ENCODE data around the gene HOXC5.

The HOXC5 gene

DNA sequence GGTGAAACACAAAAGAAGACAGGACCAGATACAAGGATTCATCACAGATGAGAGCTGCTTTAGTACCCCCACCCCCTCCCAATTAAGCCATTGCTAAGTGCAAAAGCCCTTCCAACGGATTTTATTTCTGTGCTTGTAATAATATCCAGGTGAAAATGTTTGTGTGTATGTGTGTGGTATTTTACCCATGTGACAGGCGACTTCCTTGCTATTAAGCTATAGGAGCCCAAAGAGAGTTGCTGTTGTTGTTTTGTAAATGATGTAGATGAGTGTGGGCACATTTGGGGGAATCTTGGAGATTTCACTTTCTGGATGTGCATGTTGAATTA is 17.6 kb downstream of the HOXC5 start:
- no peak for DNase-seq

DNA sequence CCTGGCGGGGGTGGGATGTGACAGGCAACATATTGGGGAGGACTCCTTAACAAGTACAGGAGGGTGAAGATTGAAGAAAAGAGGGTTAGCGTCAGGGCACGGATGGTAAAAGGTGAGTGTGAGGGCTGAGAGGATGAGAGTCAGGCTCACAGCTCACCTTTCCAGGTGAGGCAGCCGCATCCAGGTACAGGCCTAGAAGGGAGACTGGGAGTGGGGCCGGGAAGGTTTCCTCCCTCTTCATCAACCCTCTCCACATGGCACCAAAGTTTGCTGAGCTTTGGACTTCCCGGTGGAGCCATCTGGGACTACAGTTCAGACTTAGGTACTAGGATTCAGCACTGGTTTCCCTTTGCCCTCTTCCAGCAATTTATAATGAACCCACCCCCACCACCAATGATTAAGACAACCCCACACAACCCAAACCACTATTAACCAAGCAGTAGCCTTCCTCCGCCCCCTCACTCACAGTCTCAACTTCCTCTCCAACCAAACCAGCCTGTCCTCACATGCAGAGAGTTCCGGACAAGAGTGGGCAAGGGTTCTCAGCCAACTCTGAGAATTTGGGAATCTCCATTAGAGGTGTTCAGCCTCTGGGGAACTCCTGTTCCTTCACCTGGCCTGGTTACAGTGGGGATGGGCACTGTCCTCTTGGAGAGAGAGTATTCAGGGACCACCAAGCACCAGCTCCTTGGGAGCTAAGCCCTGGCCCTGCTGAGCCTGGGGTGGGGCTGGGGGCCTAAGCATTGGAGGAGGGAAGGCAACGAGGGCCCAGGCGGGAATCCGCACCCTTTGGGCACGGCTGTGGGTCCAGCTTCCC is 18.4 kb downstream of the HOXC5 start:
- DNase-seq: no peak

DNA sequence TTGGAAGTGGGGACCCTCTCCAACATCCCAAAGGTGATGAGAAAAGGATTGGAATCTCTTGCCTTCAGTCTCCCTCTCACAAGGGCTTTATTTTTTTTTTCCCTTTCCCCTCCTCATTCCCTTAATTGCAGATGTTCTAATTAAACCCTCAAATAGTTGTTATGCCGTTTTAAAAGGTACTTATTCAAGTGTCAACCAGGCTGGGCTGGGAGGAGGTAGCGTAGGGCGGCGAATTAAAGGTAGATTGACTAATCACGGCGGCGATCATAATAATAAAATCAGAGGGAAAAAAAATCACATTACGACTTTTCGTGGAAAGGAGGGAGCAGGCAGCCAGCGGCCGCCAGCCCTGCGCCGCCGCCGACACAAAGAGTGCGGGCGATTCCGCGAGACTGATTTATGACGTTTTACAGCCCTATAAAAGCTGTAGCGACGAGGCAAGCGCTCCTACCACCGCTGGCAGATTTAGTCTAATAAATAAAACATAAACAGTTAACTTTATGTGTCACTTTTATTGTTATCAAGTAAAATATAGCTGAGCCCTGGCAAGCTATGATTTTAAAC is 19.1 kb downstream of the HOXC5 start:
- DNase-seq: no peak

DNA sequence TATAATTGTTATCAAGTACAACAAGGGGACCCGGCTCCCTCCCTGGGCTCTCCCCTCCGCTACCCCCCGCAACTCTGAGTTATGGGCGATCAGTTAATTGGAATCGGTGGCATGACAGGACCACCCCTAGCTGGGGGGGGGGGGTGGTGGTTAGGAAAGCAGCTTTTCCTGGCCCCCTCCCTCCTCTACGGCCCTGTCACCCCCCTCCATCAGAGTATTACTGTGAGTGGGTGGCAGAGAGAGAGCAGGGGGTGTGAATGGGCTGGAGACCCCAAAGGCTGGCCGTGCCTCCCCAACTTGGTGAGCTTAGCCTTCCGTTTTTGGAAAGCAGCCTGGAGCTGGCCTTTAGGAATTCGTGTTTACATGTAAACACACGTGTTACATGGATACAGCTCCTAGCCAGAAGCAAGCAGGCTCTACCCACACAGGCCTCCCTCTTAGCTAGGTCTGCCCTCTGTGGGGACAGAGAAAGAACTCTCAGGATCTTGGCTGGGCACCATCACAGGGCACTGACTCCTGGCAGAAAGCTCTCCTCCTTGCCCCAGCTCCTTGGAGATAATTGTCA is 19.7 kb downstream of the HOXC5 start:
- DNase-seq: no peak

DNA sequence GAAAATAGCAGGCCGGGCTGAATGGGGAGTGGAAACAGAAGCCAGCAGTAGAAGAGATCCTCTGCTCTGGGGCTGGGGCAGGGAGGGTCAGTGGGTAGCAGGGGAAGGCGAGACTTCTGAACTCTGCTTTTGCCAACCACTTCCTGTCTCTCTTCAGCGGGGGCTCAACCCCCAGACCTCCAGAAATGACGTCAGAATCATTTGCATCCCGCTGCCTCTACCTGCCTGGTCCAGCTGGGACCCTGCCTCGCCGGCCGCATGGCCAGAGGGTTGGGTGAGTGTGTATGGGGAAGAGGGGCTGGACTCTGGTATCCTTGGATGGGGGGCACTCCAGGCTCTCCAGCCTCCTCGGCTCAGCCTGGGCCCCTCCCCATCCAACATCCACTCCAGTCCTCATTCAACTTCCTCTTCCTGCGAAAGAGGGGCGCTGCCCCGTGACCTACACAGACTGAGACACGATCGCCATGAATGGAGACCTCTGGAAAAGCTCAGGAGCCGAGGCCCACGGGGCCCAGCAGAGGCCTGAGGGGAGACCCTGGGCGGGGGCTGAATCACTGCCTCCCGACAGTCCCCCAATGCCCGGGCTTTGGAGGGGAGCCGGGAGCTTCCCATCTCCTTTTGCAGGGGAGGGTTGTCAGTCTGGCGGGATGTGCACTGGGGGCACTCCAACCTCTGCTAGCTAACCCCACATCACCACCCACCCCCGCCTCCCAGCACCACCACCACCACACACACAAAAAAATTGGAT is 20.3 kb downstream of the HOXC5 start:
- no peak for DNase-seq

DNA sequence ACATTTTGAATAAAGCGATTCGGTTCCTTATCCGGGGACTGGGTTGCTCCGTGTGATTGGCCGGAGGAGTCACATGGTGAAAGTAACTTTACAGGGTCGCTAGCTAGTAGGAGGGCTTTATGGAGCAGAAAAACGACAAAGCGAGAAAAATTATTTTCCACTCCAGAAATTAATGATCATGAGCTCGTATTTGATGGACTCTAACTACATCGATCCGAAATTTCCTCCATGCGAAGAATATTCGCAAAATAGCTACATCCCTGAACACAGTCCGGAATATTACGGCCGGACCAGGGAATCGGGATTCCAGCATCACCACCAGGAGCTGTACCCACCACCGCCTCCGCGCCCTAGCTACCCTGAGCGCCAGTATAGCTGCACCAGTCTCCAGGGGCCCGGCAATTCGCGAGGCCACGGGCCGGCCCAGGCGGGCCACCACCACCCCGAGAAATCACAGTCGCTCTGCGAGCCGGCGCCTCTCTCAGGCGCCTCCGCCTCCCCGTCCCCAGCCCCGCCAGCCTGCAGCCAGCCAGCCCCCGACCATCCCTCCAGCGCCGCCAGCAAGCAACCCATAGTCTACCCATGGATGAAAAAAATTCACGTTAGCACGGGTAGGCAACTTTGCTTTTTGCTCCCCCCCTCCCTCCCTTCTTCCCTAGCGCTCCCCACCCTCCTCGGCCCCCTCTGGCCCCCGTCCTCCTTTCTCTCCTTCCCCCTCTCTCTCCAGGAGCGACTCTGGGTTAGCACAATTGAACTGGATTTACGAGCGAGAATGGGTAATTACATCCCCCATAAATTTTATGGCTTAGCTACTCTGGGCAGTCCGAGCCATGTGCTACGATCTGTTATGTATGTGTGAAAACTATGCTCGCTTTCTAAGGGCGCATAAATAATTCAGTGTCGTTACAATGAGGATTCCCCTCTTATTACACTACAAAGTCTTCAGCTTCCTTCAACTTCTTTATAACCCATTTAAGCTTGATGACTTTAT is 21.2 kb downstream of the HOXC5 start, which contains the start of gene HOXC4:
Gene HOXC4 (plus strand): TSS at position 85 of the 991 bp plus-strand sequence. CDS start 88 bp downstream, at position 173.
- DNase-seq: no peak

DNA sequence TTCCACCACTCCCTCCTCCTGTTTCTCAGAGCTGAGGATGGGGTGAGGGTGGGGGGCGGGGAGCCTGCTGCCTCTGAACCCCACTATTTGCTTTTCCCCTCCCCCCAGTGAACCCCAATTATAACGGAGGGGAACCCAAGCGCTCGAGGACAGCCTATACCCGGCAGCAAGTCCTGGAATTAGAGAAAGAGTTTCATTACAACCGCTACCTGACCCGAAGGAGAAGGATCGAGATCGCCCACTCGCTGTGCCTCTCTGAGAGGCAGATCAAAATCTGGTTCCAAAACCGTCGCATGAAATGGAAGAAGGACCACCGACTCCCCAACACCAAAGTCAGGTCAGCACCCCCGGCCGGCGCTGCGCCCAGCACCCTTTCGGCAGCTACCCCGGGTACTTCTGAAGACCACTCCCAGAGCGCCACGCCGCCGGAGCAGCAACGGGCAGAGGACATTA is 21.9 kb downstream of the HOXC5 start:
- no peak for DNase-seq

DNA sequence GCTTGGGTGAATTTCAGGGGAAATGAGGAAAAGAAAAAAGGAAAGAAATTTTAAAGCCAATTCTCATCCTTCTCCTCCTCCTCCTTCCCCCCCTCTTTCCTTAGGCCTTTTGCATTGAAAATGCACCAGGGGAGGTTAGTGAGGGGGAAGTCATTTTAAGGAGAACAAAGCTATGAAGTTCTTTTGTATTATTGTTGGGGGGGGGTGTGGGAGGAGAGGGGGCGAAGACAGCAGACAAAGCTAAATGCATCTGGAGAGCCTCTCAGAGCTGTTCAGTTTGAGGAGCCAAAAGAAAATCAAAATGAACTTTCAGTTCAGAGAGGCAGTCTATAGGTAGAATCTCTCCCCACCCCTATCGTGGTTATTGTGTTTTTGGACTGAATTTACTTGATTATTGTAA is 22.7 kb downstream of the HOXC5 start:
- no peak for DNase-seq

DNA sequence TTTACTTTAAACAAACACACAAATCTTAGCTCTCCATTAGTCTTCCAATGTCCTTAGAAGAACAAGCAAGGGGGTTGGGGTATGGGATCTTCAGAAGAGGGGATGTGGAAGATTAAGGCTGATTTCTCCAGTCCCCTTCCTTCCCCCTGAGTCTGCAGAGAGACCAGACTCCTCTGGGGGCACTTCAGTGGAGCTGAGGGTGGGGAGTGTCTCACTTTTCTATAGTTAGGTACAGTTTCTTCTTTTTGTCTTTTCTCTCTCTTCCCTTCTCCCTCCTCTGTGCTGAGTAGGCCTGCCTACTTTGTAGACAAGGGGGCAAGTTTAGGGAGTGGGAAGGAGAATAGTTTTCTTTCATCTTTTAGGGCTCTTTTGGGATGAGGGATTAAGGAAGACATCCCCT is 23.3 kb downstream of the HOXC5 start:
- no peak for DNase-seq

DNA sequence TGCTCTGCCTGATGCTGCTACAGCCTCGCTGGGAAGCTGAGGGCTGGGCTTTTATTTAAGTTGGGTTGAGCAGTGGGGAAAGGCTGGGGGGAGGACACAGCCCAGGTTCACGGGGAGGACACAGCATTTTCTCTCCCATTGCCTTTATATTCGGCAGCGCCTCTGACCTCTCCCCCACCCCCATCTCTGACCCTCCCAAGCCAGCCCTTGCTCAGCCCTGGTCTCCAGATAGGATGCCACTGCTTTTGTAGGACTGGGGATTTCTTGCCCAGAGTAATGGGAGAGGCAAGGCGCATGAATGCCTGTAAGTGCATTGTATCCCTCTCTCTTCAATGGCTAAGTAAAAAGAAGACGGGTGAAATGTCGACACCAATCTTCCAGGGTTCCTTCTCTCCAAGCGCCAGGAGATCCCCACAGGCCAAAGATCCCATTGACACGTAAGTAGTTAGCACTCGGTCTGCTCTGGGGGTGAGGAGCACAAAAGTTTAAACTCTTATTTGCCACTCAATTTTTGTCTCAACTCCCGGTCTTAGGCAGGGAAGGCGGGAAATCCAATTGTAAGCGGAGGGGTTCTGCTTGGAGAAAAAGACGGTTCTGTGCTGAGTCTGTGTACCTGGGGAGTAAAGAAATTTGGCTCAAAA is 25.4 kb downstream of the HOXC5 start:
- no peak for DNase-seq

DNA sequence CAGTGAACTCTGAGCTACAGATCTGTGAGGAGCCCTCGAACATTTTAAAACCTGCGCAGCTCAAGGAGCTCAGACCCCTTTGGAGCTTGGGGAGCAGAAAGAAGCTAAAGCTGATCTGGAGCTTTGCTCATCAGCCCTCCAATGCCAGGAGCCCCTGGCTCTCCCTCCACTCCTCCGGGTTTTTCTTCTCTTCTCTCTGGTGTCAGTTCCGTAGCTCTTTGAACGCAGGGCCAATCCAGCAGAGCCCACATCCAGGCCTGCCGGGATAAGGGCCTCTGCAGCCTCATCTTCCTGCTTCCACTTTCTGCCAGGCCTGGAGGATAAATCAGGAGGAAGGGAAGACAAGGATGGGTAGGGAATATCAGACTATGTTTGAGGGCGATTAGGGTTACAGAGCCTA is 26.8 kb downstream of the HOXC5 start:
- DNase-seq: no peak

DNA sequence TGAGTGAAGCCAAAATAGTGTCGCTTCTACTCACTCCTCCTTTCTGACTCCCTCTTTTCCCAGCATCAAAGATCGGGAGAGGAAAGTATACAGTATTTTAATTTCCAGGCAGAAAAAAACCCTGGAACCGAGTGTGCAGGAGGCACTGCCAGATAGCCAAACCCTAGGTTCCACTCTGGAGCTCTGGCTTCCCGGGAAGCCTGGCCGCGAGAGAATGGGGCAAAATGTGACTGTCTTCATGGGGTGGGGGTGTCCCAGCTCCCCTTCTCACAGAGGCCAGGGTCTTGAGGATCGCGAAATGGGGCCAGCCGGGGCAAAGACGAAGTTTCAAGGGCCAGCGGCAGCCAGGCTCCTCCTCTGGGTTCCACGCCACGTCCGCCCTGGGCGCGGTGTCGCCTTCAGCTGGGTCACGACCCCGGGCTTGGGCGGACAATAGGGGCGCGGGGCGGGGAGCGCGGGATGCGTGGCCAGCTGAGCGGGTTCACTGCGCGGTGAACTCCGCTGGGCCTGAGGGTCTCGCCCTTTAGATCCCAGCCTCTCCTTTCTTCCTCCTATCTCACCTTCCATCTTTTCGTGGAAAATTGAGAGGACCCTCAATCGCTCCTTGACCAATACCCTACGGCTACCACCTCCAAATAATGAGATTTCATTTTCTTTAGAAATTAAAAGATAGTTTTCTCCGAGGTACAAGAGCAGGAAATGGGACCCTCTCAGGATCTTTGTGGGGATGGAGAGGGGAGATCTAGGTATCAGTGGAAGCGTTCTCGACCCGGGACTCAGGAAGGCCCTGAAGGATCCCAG is 27.5 kb downstream of the HOXC5 start:
- DNase-seq: no peak

DNA sequence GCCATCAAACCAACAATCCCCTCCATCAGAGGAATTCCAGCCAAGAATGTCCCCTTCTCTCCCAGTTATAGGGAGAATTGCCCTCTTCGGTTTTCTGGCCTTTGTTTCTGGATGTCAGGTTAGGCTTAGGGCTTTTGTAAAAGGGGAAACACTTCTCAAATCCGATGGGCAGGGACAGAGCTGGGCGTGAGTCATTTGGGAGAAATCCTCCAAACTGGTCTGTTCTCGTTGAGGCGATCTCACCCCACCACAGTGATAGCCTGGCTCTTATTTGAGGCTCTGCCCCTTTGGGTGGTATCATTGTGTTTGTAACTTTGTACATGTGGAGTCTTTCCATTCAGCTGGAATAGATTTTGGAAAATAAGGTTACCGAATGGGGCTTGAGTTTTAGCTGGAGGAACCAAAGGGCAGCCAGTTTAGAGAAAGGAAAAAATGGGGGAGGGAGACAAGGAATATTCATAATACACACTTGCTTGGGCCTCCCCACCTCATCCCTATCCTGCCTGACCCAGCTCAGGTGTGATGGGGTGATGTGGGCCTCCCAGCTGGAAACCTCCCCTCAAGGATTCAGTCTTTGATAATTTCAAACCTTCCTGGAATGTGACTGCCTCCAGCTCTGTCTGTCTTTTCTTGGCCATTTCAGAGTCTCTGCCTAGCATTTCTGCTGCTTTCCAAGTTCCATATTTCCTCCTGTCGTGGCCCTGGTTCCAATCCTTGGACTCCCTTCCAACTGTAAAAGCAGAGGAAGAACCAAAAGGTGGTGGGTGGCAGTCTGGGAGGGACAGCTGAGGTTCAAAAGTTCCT is 28.3 kb downstream of the HOXC5 start:
- no peak for DNase-seq

DNA sequence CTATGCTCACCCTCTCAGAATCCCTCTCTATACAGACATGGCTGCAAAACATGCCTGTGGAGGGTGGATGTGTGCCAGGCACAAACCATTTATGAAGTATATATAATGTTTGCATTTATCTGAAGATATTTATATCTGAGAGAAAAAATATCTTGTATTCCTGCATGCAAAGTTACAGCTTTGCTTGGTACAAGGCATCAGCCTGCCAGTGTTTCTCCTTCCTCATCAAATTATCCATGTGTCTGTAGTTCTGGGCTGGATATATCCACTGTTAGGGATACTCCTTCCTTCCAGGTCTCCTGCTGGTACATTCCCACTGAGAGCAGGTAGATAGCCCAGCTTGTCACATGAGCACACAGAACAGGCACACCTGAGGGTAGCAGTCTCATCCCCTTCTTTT is 32.8 kb downstream of the HOXC5 start:
- DNase-seq: no peak

DNA sequence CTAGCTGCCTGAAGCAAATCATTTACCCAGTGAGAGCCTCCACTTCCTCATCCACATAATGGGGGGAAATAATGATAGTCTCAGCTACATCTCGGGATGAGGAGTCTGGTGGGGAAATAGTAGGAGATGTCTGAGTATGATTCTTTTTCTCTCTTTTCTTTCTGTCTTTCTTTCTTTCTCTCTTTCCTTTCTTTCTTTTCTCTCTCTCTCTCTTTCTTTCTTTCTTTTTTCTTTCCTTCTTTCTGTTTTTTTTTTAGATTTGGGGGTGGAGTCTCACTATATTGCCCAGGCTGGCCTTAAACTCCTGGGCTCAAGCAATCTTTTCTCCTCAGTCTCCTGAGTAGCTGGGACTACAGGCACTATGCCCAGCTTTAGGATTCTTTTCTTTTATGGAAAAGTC is 33.6 kb downstream of the HOXC5 start:
- no peak for DNase-seq

DNA sequence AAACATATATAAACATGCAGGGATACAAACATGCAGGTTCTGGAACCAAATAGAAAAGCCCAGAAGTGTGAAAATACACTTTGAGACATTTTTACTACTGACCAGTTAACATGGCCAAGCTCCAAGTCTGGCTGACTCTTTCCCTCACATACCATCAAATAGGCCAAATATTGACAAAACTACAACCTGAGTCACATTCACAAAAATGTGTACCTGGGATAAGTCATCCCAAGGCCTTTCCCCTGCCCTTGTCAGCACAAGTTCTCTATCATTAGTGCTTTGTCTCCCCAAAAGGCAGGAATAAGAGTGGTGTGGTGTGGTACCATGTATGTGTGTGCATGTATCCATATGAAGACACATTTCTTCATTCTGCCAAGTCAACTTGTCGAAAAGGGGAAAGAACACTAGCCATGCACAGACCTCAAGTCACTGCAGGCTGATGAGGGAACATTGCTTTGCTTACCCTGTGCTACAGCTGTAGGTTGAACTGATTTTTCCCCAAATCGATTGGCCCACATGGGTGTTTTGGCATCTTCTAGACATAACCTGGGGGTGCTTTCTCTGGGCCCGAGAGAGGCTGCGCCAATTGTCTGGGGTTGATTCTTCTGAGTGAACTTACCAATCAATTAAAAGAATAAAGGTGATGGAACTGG is 35.7 kb downstream of the HOXC5 start:
- DNase-seq: no peak

DNA sequence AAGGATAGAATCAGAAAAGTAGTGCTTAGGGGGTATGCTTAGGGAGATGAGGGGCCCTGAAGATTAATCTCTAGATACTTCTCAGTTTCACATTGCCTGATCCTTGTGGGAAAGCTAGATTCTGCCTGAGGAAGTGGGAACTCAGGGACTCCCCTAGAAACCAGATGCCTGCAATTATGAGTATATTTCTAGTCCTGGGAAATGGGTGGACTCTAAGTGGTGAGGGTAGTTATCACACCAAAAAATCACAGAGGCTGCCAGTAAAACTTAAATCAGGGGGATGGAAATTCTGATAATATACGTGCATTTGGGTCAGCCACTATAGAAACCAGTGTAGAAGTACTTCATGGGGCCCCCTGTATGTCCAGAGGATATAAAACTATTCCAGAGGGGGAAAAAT is 39.1 kb downstream of the HOXC5 start:
- DNase-seq: no peak

DNA sequence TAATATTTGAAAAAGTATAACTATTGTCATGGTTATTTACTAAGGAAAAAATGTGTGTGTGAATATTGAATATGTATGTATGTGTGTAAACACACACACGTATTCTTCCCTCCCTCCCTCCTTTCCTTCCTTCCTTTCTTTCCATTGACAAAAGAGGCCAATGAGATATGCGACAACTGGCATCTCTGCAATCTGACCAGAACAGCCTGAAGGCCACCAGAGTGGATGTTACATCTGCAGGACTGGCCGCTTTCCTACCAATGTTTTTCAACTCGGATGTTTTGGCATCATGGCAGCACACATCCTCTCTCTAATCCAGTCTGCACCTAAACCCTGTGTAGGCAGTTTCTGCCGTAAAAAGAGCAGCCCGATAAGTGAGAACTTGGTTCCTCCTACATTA is 41.5 kb downstream of the HOXC5 start:
- no peak for DNase-seq

DNA sequence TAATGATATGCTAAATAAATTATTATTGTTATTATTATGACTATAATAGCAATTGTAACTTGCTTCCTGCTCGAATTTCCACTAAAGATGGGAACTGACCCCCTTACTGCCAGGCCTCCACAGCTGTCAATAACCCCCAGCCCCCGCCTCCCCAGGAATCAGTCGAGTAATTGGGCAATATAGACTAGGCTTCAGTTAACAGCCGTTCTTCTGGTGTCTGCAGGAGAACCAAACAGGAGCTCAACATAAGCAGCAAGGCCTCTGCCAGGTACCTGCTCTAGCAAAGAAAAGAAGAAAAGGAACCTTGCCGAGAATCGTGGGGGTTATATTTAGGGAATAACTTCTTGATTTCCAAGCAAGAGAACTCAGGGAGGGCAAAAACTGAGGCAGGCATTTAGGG is 42.6 kb downstream of the HOXC5 start:
- DNase-seq: no peak

DNA sequence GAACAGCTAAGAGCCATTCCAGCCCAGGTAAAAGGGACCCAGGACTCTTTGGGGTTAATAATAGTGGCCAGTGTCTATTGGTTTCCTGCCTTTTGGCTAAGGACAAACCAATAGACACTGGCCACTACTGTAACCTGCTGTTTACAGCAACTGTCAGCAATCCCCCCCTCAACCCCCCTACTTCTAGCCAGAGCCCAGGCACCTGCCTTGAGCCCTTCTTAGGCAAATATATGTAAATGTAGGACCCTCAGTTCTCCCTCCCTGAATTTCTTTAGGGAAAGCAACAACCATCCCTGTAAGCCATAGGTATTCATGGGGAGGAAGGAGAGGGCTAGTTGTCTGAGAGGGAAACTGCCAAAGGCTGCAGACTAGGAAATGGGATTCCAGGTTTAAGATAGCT is 43.1 kb downstream of the HOXC5 start:
- no peak for DNase-seq

Measured in GDM1 (cell line).